Neuronal stem cell (in vitro differentiated cells): ENCODE measurements around the gene CYP2E1.
"Not testable (repeated sequence)": the region's sequence is repeated elsewhere in the genome, so short reads cannot be mapped to it uniquely, and the experiment has no call there.

Experiments
- DNase-seq: peaks from one replicate; pipeline ENCODE4 v3.0.0-alpha.2; 2013; ENCODE audit warnings: low spot score
- H2AFZ ChIP-seq: one replicate; pipeline ENCODE4 v1.6.1; 2013; ENCODE audit warnings: mild to moderate bottlenecking, low read length, inconsistent platforms
- H2AK5ac ChIP-seq: 2 replicates; pipeline ENCODE4 v1.6.1; 2013; ENCODE audit warnings: low read depth, mild to moderate bottlenecking, inconsistent platforms, low read length, moderate library complexity, mixed read lengths
- H2BK120ac ChIP-seq: 2 replicates; pipeline ENCODE4 v1.6.1; 2013; ENCODE audit warnings: low read depth, mild to moderate bottlenecking, inconsistent platforms, low read length, moderate library complexity, mixed read lengths
- H2BK12ac ChIP-seq: one replicate; pipeline ENCODE4 v1.6.1; 2013; ENCODE audit warnings: low read length, inconsistent platforms
- H2BK15ac ChIP-seq: 2 replicates; pipeline ENCODE4 v1.6.1; 2013; ENCODE audit warnings: mild to moderate bottlenecking, low read length, inconsistent platforms, mixed read lengths
- H2BK5ac ChIP-seq: one replicate; pipeline ENCODE4 v1.6.1; 2013; ENCODE audit warnings: inconsistent platforms, mild to moderate bottlenecking, low read length, moderate library complexity
- H3K14ac ChIP-seq: one replicate; pipeline ENCODE4 v1.6.1; 2013; ENCODE audit warnings: low read length, inconsistent platforms
- H3K18ac ChIP-seq: 2 replicates; pipeline ENCODE4 v1.6.1; 2013; ENCODE audit warnings: low read length, inconsistent platforms
- H3K23ac ChIP-seq: 2 replicates; pipeline ENCODE4 v1.6.1; 2013; ENCODE audit warnings: low read depth, mild to moderate bottlenecking, mixed read lengths, low read length, inconsistent platforms; ENCODE audit not compliant: poor library complexity
- H3K27ac ChIP-seq: replicated peaks from 3 replicates; pipeline ENCODE4 v1.5.1; 2013; ENCODE audit warnings: low read length, inconsistent platforms
- H3K27me3 ChIP-seq, 3 experiments: 2 replicates each; pipeline ENCODE4 v1.6.1; 2013; ENCODE audit warnings: low read length in 3 of 3, mild to moderate bottlenecking in 2 of 3, inconsistent platforms in 1 of 3, low read depth in 1 of 3, mixed read lengths in 1 of 3, moderate library complexity in 1 of 3; ENCODE audit not compliant: control insufficient read depth in 3 of 3, insufficient read depth in 3 of 3
- H3K36me3 ChIP-seq, 2 donors: replicated peaks in 1 of 2; 2 replicates each; pipeline ENCODE4 v1.6.1; 2013; ENCODE audit warnings: low read length in 2 of 2; ENCODE audit not compliant: control insufficient read depth in 2 of 2, insufficient read depth in 2 of 2
- H3K4ac ChIP-seq: 2 replicates; pipeline ENCODE4 v1.6.1; 2013; ENCODE audit warnings: inconsistent platforms, mild to moderate bottlenecking, low read length, moderate library complexity
- H3K4me1 ChIP-seq, 2 donors: 1 replicate in 1 of 2; 2 replicates in 1 of 2; pipeline ENCODE4 v1.6.1; 2013; ENCODE audit warnings: low read length in 2 of 2, low read depth in 1 of 2; ENCODE audit not compliant: control insufficient read depth in 2 of 2, insufficient read depth in 1 of 2
- H3K4me2 ChIP-seq: one replicate; pipeline ENCODE4 v1.6.1; 2013; ENCODE audit warnings: mild to moderate bottlenecking, low read length, inconsistent platforms; ENCODE audit not compliant: insufficient read depth, poor library complexity, severe bottlenecking
- H3K4me3 ChIP-seq, 2 donors: 2 replicates each; pipeline ENCODE4 v1.5.1; 2013; ENCODE audit warnings: low read length in 2 of 2, mild to moderate bottlenecking in 2 of 2, inconsistent platforms in 1 of 2, moderate library complexity in 1 of 2
- H3K79me1 ChIP-seq: one replicate; pipeline ENCODE4 v1.6.1; 2013; ENCODE audit warnings: low read depth, mild to moderate bottlenecking, inconsistent platforms, low read length, moderate library complexity
- H3K9ac ChIP-seq: one replicate; pipeline ENCODE4 v1.6.1; 2013; ENCODE audit warnings: mild to moderate bottlenecking, low read depth, low read length, inconsistent platforms; ENCODE audit not compliant: poor library complexity
- H3K9me3 ChIP-seq, 2 donors: replicated peaks in 1 of 2; 2 replicates each; pipeline versions ENCODE3 to v1.6.1; 2013; ENCODE audit warnings: low read length in 2 of 2, mild to moderate bottlenecking in 2 of 2, inconsistent platforms in 1 of 2, low read depth in 1 of 2, mixed read lengths in 1 of 2, moderate library complexity in 1 of 2; ENCODE audit not compliant: control insufficient read depth in 2 of 2, insufficient read depth in 1 of 2
- H4K8ac ChIP-seq: one replicate; pipeline ENCODE4 v1.6.1; 2013; ENCODE audit warnings: low read depth, mild to moderate bottlenecking, inconsistent platforms, low read length, moderate library complexity
- H4K91ac ChIP-seq: one replicate; pipeline ENCODE4 v1.6.1; 2013; ENCODE audit warnings: low read length, low read depth, mild to moderate bottlenecking, inconsistent platforms; ENCODE audit not compliant: poor library complexity
- WGBS, 2 donors: extraction: QIAGEN DNeasy Blood & Tissue Kit; methylation state at CpG; one replicate each; pipeline ENCODE4 v1.1.7; 2013; ENCODE audit warnings: missing lambda C conversion rate in 2 of 2, mixed read lengths in 1 of 2; ENCODE audit not compliant: insufficient read length in 2 of 2, insufficient replicate concordance in 1 of 2; ENCODE audit errors: extremely low coverage in 2 of 2; 5-methylcytosine and 5-hydroxymethylcytosine counted together

Gene CYP2E1

DNA sequence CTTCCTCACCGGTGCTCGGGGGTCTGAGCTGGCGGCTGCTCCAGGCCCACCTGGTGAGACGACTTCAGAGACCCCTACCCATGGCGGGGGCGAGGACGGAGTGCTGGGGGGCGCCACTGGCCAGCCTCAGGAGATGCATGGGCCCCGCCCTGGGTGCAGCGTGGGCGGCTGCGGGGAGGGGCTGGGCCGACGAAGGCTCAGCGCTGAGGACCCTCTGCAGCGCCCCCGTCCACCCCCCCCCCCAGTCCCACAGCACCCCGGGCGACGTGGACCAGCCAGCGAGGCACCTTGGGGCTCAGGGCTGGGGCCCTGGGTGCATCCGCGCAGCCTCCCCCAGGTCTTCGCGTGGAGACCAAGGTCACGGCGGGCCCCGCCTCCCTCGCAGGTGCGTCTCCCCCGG lies 49.9 kb downstream of the CYP2E1 start:
- not testable (repeated sequence) for H3K27ac ChIP-seq, H3K18ac ChIP-seq, H3K4me3 ChIP-seq, H3K36me3 ChIP-seq, H4K8ac ChIP-seq, H2BK5ac ChIP-seq, H3K4me1 ChIP-seq, H2AFZ ChIP-seq, H3K27me3 ChIP-seq, DNase-seq, H3K4me2 ChIP-seq, H2AK5ac ChIP-seq, H3K9ac ChIP-seq, H3K79me1 ChIP-seq, H2BK120ac ChIP-seq, H2BK15ac ChIP-seq, H3K9me3 ChIP-seq, H3K14ac ChIP-seq, H3K4ac ChIP-seq, H4K91ac ChIP-seq, H2BK12ac ChIP-seq, H3K23ac ChIP-seq
- WGBS, 2 donors, result no CpG with 5 or more reads among the region's 31 CpGs
